HCT116 (cell line): ENCODE results near the gene MAP3K5. TPM values are rescaled to one million over a fixed set of nuclear protein-coding genes. Genes with fewer than 3 reads are reported as not detected.

ENCODE experiments used
- ATAC-seq: fragments of 200-7000 bp; cut with Tn5 transposase; 2 replicates; pipeline ENCODE4 v1.9.1; 2020; ENCODE audit warnings: mild to moderate bottlenecking, moderate library complexity
- BruUV-seq: library from RNA; stranded (reverse); fragments of 400-500 nt; replicated peaks from 2 replicates; lab custom pipeline; 2021; lab: Mats Ljungman, UMichigan
- CTCF ChIA-PET: fragments of 300-600 bp; sonication (Branson Sonifier 250); formaldehyde crosslinking; loops from one replicate; lab custom pipeline; 2021; ENCODE audit warnings: antibody characterized with exemption; lab: Charles Lee
- POLR2A ChIA-PET: fragments of 300-600, 350-600 bp; sonication (Branson Sonifier 250); formaldehyde crosslinking; loops from one replicate; lab custom pipeline; 2021; ENCODE audit warnings: antibody characterized with exemption; lab: Charles Lee
- RAD21 ChIA-PET, 2 experiments: fragments of 300-600 bp; sonication (Branson Sonifier 250); formaldehyde crosslinking; loops; one replicate each; lab custom pipeline; 2023; ENCODE audit warnings: low total read pairs in 2 of 2; ENCODE audit not compliant: uncharacterized antibody in 2 of 2, unreplicated experiment in 2 of 2, low non-redundant PET in 1 of 2; lab: Charles Lee
- DNase-seq: peaks from one replicate; pipeline ENCODE4 v3.0.0-alpha.2; 2010; ENCODE audit warnings: low read depth, low spot score
- H2AFZ ChIP-seq: fragments of 200-600 bp; shearing (Covaris generic), sonication (generic); 2 replicates; pipeline ENCODE4 v1.6.1; 2017; ENCODE audit warnings: low read depth, mixed run types, mixed read lengths, antibody characterized with exemption, low read length; ENCODE audit not compliant: poor library complexity, severe bottlenecking
- H3K27ac ChIP-seq: 2 replicates; pipeline ENCODE4 v1.5.1; 2012; ENCODE audit warnings: low read depth, low read length
- H3K27me3 ChIP-seq: fragments of 200-600 bp; sonication (generic); 2 replicates; pipeline ENCODE4 v1.6.1; 2016; ENCODE audit warnings: mixed run types, low read length, mixed read lengths; ENCODE audit not compliant: insufficient read depth
- H3K36me3 ChIP-seq, 2 experiments: fragments of 200-500 bp in 1 of 2; fragments of 200-600 bp in 1 of 2; sonication (Bioruptor generic) in 1 of 2; sonication (generic) in 1 of 2; 2 replicates each; pipeline versions ENCODE4 v1.5.1 to v1.6.1; 2014 to 2016; ENCODE audit warnings: low read length in 2 of 2, inconsistent platforms in 1 of 2, mixed read lengths in 1 of 2, mixed run types in 1 of 2; ENCODE audit not compliant: insufficient read depth in 2 of 2, control insufficient read depth in 1 of 2
- H3K4me1 ChIP-seq, 2 experiments: fragments of 200-600 bp in 1 of 2; sonication (generic) in 1 of 2; 2 replicates each; pipeline versions ENCODE4 v1.5.1 to v1.6.1; 2012 to 2017; ENCODE audit warnings: low read length in 2 of 2, inconsistent platforms in 1 of 2, mild to moderate bottlenecking in 1 of 2, mixed read lengths in 1 of 2, mixed run types in 1 of 2, moderate library complexity in 1 of 2; ENCODE audit not compliant: insufficient read depth in 2 of 2, control insufficient read depth in 1 of 2
- H3K4me2 ChIP-seq: fragments of 200-600 bp; sonication (generic); 2 replicates; pipeline ENCODE4 v1.6.1; 2017; ENCODE audit warnings: mixed run types, low read length, mixed read lengths
- H3K4me3 ChIP-seq, 2 experiments: fragments of 200-600 bp in 1 of 2; sonication (generic) in 1 of 2; replicated peaks in 1 of 2; 2 replicates each; pipeline ENCODE4 v1.5.1; 2011 to 2016; ENCODE audit warnings: low read length in 2 of 2, control low read depth in 1 of 2, low read depth in 1 of 2, mild to moderate bottlenecking in 1 of 2, mixed read lengths in 1 of 2, mixed run types in 1 of 2
- H3K79me2 ChIP-seq: fragments of 200-600 bp; sonication (generic); 2 replicates; pipeline ENCODE4 v1.6.1; 2017; ENCODE audit warnings: mild to moderate bottlenecking, mixed run types, low read length, moderate library complexity, mixed read lengths; ENCODE audit not compliant: insufficient read depth
- H3K9ac ChIP-seq: fragments of 200-600 bp; sonication (generic); 2 replicates; pipeline ENCODE4 v1.6.1; 2016; ENCODE audit warnings: low read length, mixed read lengths
- H3K9me2 ChIP-seq: fragments of 200-600 bp; sonication (generic), shearing (Covaris generic); 2 replicates; pipeline ENCODE4 v1.6.1; 2017; ENCODE audit warnings: mixed run types, mild to moderate bottlenecking, moderate library complexity; ENCODE audit not compliant: insufficient read depth
- H3K9me3 ChIP-seq, 2 experiments: fragments of 200-500 bp in 1 of 2; fragments of 200-600 bp in 1 of 2; sonication (Bioruptor generic) in 1 of 2; sonication (generic) in 1 of 2; 2 replicates each; pipeline ENCODE4 v1.6.1; 2014 to 2017; ENCODE audit warnings: low read length in 2 of 2, mixed read lengths in 2 of 2, inconsistent platforms in 1 of 2, low read depth in 1 of 2, mild to moderate bottlenecking in 1 of 2, mixed run types in 1 of 2, moderate library complexity in 1 of 2; ENCODE audit not compliant: control insufficient read depth in 1 of 2, insufficient read depth in 1 of 2
- H4K20me1 ChIP-seq: fragments of 200-600 bp; sonication (generic), shearing (Covaris generic); 2 replicates; pipeline ENCODE4 v1.6.1; 2017; ENCODE audit warnings: mixed run types, mild to moderate bottlenecking, moderate library complexity; ENCODE audit not compliant: insufficient read depth
- CEBPB ChIP-seq: IDR thresholded peaks from 2 replicates; pipeline ENCODE4 v1.6.1; 2012; ENCODE audit warnings: low read depth
- EGR1 ChIP-seq: IDR thresholded peaks from 2 replicates; pipeline ENCODE4 v1.6.1; 2012; ENCODE audit warnings: low read depth
- ELF1 ChIP-seq: IDR thresholded peaks from 2 replicates; pipeline ENCODE4 v1.6.1; 2012; ENCODE audit warnings: low read depth, borderline replicate concordance
- FOSL1 ChIP-seq: IDR thresholded peaks from 2 replicates; pipeline ENCODE4 v1.6.1; 2012; ENCODE audit warnings: low read depth
- POLR2A ChIP-seq: IDR thresholded peaks from 2 replicates; pipeline ENCODE4 v1.7.0; 2011; ENCODE audit warnings: borderline replicate concordance; ENCODE audit not compliant: insufficient read depth, insufficient read length; ENCODE audit errors: extremely low read depth
- POLR2AphosphoS5 ChIP-seq: IDR thresholded peaks from 2 replicates; pipeline ENCODE4 v1.6.1; 2011; ENCODE audit warnings: mild to moderate bottlenecking, low read depth, low read length, moderate library complexity
- RAD21 ChIP-seq: IDR thresholded peaks from 2 replicates; pipeline ENCODE4 v1.6.1; 2012; ENCODE audit warnings: low read depth, mild to moderate bottlenecking
- SIN3A ChIP-seq: IDR thresholded peaks from 2 replicates; pipeline ENCODE4 v1.6.1; 2012; ENCODE audit warnings: low read depth
- SRF ChIP-seq: IDR thresholded peaks from 2 replicates; pipeline ENCODE4 v1.6.1; 2012; ENCODE audit warnings: low read depth
- ZBTB33 ChIP-seq: IDR thresholded peaks from 2 replicates; pipeline ENCODE4 v1.6.1; 2011; ENCODE audit warnings: mild to moderate bottlenecking, low read length, moderate library complexity; ENCODE audit not compliant: insufficient replicate concordance; ENCODE audit errors: extremely low read depth
- ZNF274 ChIP-seq: fragments of 200-500 bp; sonication (Bioruptor generic); IDR thresholded peaks from 2 replicates; pipeline ENCODE4 v1.6.1; 2014; ENCODE audit warnings: mild to moderate bottlenecking, low read depth, low read length, inconsistent platforms
- intact Hi-C: fragments of 100-400 bp; cut with micrococcal nuclease; formaldehyde crosslinking; loops from 2 replicates; pipeline ENCODE4 v1.10.0; 2022
- total RNA-seq: library from RNA; stranded (reverse); gene quantifications from one replicate; pipeline ENCODE4 v1.2.1, GENCODE V29; 2021; ENCODE audit not compliant: unreplicated experiment

Gene MAP3K5
- total RNA-seq, 1 experiment from 2014 or later = 11.8 TPM

GRCh38 chr6:136706430-136706829 lies 85.8 kb downstream of the MAP3K5 start:
- CTCF ChIA-PET = no interaction called here
- Histone ChIP-seq H3K4me2 (no peak overlapping the region), H3K4me1 (peaks cover 1 to 2% of the 10 kb centered on the region in 2 experiments; a peak in 3 of 4 replicates), H3K27ac (no peak overlapping the region), H4K20me1 (no peaks in the 10 kb centered on the region), H3K79me2 (no peaks in the 10 kb centered on the region), H3K36me3 (no peaks in the 10 kb centered on the region), H3K4me3 (no peak overlapping the region), H2AFZ (no peak overlapping the region), H3K9me2 (no peaks in the 10 kb centered on the region), H3K27me3 (no peaks in the 10 kb centered on the region), H3K9me3 (no peaks in the 10 kb centered on the region), H3K9ac (no peak overlapping the region)
- DNase-seq (no peak), ATAC-seq (no peak)
- intact Hi-C loops = no loop called here
- POLR2A ChIA-PET = no interaction called here
- no peak for TF ChIP-seq ZBTB33
- no peak for TF ChIP-seq POLR2AphosphoS5
- no peak for TF ChIP-seq RAD21
- no peak for TF ChIP-seq FOSL1
- no peak for TF ChIP-seq SRF
- no peak for TF ChIP-seq POLR2A
- TF ChIP-seq ELF1 = no peak
- no peak for TF ChIP-seq SIN3A
- no peak for TF ChIP-seq CEBPB
- no peak for TF ChIP-seq ZNF274
- no peak for TF ChIP-seq EGR1
- BruUV-seq = no TSS peak
- RAD21 ChIA-PET = no interaction called here
